OCI-LY7 (cell line): ENCODE results near the gene CMSS1. TPM values are rescaled to one million over a fixed set of nuclear protein-coding genes. Genes with fewer than 3 reads are reported as not detected.

Experiments used
- BruUV-seq: library from RNA; stranded (reverse); fragments of 400-500 nt; replicated peaks from 2 replicates; lab custom pipeline; 2021; lab: Mats Ljungman, UMichigan
- CTCF ChIA-PET: fragments of 300-600 bp; sonication (Branson Sonifier 250); formaldehyde crosslinking; loops from one replicate; lab custom pipeline; 2022; ENCODE audit warnings: antibody characterized with exemption; ENCODE audit not compliant: unreplicated experiment; lab: Charles Lee
- POLR2A ChIA-PET: fragments of 300-600 bp; sonication (Branson Sonifier 250); formaldehyde crosslinking; loops from one replicate; lab custom pipeline; 2022; ENCODE audit warnings: antibody characterized with exemption; lab: Charles Lee
- DNase-seq: peaks from one replicate; pipeline ENCODE4 v3.0.0-alpha.2; 2015; ENCODE audit warnings: low spot score
- H2AFZ ChIP-seq: fragments of 200-600 bp; sonication (generic), shearing (Covaris generic); 2 replicates; pipeline ENCODE4 v1.6.1; 2014; ENCODE audit warnings: mild to moderate bottlenecking, antibody characterized with exemption, low read length, moderate library complexity
- H3K27ac ChIP-seq: fragments of 200-600 bp; sonication (generic); 2 replicates; pipeline ENCODE4 v1.5.1; 2014; ENCODE audit warnings: mixed run types, low read depth, mild to moderate bottlenecking, moderate library complexity, low read length, inconsistent platforms; ENCODE audit not compliant: poor library complexity, severe bottlenecking
- H3K36me3 ChIP-seq: fragments of 200-600 bp; sonication (generic); 2 replicates; pipeline ENCODE4 v1.6.1; 2014; ENCODE audit warnings: mild to moderate bottlenecking, antibody characterized with exemption, low read length, moderate library complexity, mixed read lengths; ENCODE audit not compliant: insufficient read depth
- H3K4me1 ChIP-seq: fragments of 200-600 bp; sonication (generic); 2 replicates; pipeline ENCODE4 v1.5.1; 2014; ENCODE audit warnings: mild to moderate bottlenecking, low read length; ENCODE audit not compliant: insufficient read depth, poor library complexity, severe bottlenecking
- H3K4me2 ChIP-seq: fragments of 200-600 bp; sonication (generic); 2 replicates; pipeline ENCODE4 v1.6.1; 2014; ENCODE audit warnings: mild to moderate bottlenecking, low read length
- H3K4me3 ChIP-seq: fragments of 200-600 bp; sonication (generic); 2 replicates; pipeline ENCODE4 v1.5.1; 2014; ENCODE audit warnings: mild to moderate bottlenecking, low read depth, low read length; ENCODE audit not compliant: poor library complexity, severe bottlenecking
- H3K79me2 ChIP-seq: fragments of 200-600 bp; sonication (generic); 2 replicates; pipeline ENCODE4 v1.6.1; 2016; ENCODE audit warnings: low read depth, mild to moderate bottlenecking, low read length, moderate library complexity, mixed read lengths; ENCODE audit not compliant: insufficient read depth
- H3K9me2 ChIP-seq: fragments of 200-600 bp; sonication (generic); 2 replicates; pipeline ENCODE4 v1.6.1; 2016; ENCODE audit warnings: mild to moderate bottlenecking, low read length, mixed read lengths; ENCODE audit not compliant: insufficient read depth
- H3K9me3 ChIP-seq: fragments of 200-600 bp; sonication (generic); 2 replicates; pipeline ENCODE4 v1.6.1; 2014; ENCODE audit warnings: mild to moderate bottlenecking, mixed run types, low read length, mixed read lengths
- H4K20me1 ChIP-seq: fragments of 200-600 bp; sonication (generic); 2 replicates; pipeline ENCODE4 v1.6.1; 2014; ENCODE audit warnings: mild to moderate bottlenecking, antibody characterized with exemption, low read length, moderate library complexity, mixed read lengths; ENCODE audit not compliant: insufficient read depth
- CTCF ChIP-seq: fragments of 200-600 bp; sonication (generic); conservative IDR thresholded peaks from 2 replicates; pipeline ENCODE4 v1.5.1; 2014; ENCODE audit warnings: mild to moderate bottlenecking, antibody characterized with exemption, low read length, moderate library complexity, mixed read lengths
- EZH2phosphoT487 ChIP-seq: fragments of 200-600 bp; sonication (generic); IDR thresholded peaks from 2 replicates; pipeline ENCODE4 v1.6.1; 2018; ENCODE audit warnings: low read depth, borderline replicate concordance, mild to moderate bottlenecking, mixed run types, antibody characterized with exemption, low read length, moderate library complexity, mixed read lengths
- intact Hi-C: fragments of 100-400 bp; cut with micrococcal nuclease; formaldehyde crosslinking; loops from one replicate; pipeline ENCODE4 v1.10.0; 2022; ENCODE audit not compliant: unreplicated experiment
- total RNA-seq, 2 experiments: library from RNA; depleted of rRNA in 1 of 2; stranded (reverse); fragments of >200 nt in 1 of 2; shearing (Covaris generic) in 1 of 2; gene quantifications; 2 replicates each; pipeline ENCODE4 v1.2.3, GENCODE V29; 2014 to 2022

Gene CMSS1
- total RNA-seq, 2 experiments from 2014 or later: 25.7 to 46.6 TPM

DNA sequence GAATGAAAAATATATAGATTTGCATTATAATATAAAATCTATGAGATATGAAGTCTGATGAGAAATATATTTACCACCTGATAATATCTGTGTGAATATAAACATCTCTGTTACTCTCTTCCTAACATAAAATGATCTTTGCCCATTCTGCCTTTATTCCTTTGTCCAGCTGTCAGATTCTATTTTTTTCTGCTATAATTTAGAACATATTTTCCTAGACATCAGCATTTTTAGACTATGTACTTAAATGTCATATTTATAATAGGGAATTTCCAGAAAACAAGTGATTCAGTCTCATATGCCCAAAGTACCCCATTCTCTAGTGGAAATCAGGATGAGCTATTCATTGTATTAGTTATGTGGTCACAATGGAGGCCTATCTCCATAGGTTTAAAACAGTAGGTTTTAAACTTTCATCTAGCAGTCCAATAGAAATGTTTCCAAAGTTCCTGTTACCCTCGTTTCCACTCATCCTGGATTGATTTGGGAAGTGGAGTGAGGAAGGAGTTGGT is 213.3 kb downstream of the CMSS1 start:
- no peaks in the 10 kb centered on the region for H4K20me1 ChIP-seq
- ChIA-PET POLR2A (no interaction called here), CTCF (no interaction called here)
- H3K4me3 ChIP-seq: no peak overlapping the region
- H3K4me1 ChIP-seq: no peaks in the 10 kb centered on the region
- no peaks in the 10 kb centered on the region for H3K36me3 ChIP-seq
- H3K9me2 ChIP-seq: no peaks in the 10 kb centered on the region
- H3K79me2 ChIP-seq: no peaks in the 10 kb centered on the region
- TF ChIP-seq CTCF (no peak), EZH2phosphoT487 (no peak)
- no peak overlapping the region for H2AFZ ChIP-seq
- H3K9me3 ChIP-seq: no peaks in the 10 kb centered on the region
- H3K4me2 ChIP-seq: no peak overlapping the region
- no peak overlapping the region for H3K27ac ChIP-seq
- BruUV-seq: no TSS peak
- intact Hi-C loops: no loop called here
- no peak for DNase-seq

- Histone ChIP-seq H3K27ac (no peak overlapping the region), H3K4me1 (no peaks in the 10 kb centered on the region), H3K4me3 (no peak overlapping the region), H3K9me2 (no peaks in the 10 kb centered on the region), H3K79me2 (no peaks in the 10 kb centered on the region), H2AFZ (no peak overlapping the region), H4K20me1 (no peaks in the 10 kb centered on the region), H3K9me3 (no peaks in the 10 kb centered on the region), H3K36me3 (no peaks in the 10 kb centered on the region), H3K4me2 (no peak overlapping the region)
- intact Hi-C loops: no loop called here
- TF ChIP-seq CTCF: no peak
- no peak for TF ChIP-seq EZH2phosphoT487
- ChIA-PET CTCF (no interaction called here), POLR2A (interaction anchor here (0.6 to 0.7 kb wide), 2 partner anchors 72 to 1307 kb away, joined by 3 to 4 read pairs; no protein-coding TSS in a partner anchor)
- no peak for DNase-seq
- BruUV-seq: no TSS peak
These were observed 214.6 kb downstream of the CMSS1 start for GRCh38 chr3:100032243-100032642.

GRCh38 chr3:100033184-100033583 is 215.5 kb downstream of the CMSS1 start:
- CTCF ChIA-PET: interaction anchor here (0.5 kb wide), 1 partner anchor 1130 kb away, joined by 4 read pairs; no protein-coding TSS in a partner anchor
- BruUV-seq: no TSS peak

More at GRCh38 chr3:100033184-100033583, 215.5 kb downstream of the CMSS1 start:
- DNase-seq: no peak
- no peaks in the 10 kb centered on the region for H3K4me1 ChIP-seq
- H3K4me2 ChIP-seq: no peak overlapping the region
- no peaks in the 10 kb centered on the region for H3K9me3 ChIP-seq
- H2AFZ ChIP-seq: no peak overlapping the region
- no peaks in the 10 kb centered on the region for H3K36me3 ChIP-seq
- TF ChIP-seq CTCF: no peak
- TF ChIP-seq EZH2phosphoT487: no peak
- H3K4me3 ChIP-seq: no peak overlapping the region
- no peaks in the 10 kb centered on the region for H3K9me2 ChIP-seq
- intact Hi-C loops: no loop called here
- no peaks in the 10 kb centered on the region for H4K20me1 ChIP-seq
- H3K27ac ChIP-seq: no peak overlapping the region
- POLR2A ChIA-PET: interaction anchor here (0.7 to 0.8 kb wide), 3 partner anchors 12 to 71 kb away, joined by 3 to 4 read pairs (median 4); no protein-coding TSS in a partner anchor
- H3K79me2 ChIP-seq: no peaks in the 10 kb centered on the region
